ENCODE results near the gene PEX14.

DNA sequence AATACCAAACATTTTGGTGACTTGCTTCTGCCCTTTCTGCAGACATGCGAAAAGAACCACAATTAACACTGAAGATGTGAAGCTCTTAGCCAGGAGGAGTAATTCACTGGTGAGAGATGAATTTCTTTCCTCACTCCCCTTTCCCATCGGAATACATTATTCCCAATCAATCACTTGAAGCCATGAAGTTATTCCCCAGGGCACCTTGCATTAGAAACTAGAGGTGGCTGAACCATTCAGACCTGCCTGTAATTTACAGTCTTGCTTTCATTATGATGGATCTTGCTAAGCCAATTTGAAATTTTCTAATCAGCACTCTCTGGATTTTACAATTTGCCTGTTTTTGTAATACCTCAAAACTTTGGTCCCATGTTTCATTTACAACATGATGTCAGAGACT is 34.4 kb upstream of the PEX14 start:
- TF ChIP-seq, protein P1, sequence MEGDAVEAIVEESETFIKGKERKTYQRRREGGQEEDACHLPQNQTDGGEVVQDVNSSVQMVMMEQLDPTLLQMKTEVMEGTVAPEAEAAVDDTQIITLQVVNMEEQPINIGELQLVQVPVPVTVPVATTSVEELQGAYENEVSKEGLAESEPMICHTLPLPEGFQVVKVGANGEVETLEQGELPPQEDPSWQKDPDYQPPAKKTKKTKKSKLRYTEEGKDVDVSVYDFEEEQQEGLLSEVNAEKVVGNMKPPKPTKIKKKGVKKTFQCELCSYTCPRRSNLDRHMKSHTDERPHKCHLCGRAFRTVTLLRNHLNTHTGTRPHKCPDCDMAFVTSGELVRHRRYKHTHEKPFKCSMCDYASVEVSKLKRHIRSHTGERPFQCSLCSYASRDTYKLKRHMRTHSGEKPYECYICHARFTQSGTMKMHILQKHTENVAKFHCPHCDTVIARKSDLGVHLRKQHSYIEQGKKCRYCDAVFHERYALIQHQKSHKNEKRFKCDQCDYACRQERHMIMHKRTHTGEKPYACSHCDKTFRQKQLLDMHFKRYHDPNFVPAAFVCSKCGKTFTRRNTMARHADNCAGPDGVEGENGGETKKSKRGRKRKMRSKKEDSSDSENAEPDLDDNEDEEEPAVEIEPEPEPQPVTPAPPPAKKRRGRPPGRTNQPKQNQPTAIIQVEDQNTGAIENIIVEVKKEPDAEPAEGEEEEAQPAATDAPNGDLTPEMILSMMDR (IDR thresholded peaks at IDR 0.05; ENCODE audit: insufficient read depth, low read length, poor library complexity, severe bottlenecking): no peak
- TF ChIP-seq EZH2phosphoT487 (conservative IDR thresholded peaks at IDR 0.05; ENCODE audit: low read length): no peak
